HG02763 (cell line): ENCODE results near the gene TOR3A.

ENCODE experiments used
- ATAC-seq: cut with Tn5 transposase; IDR thresholded peaks from one replicate; pipeline ENCODE4 v1.9.1; 2021; ENCODE audit warnings: mild to moderate bottlenecking, moderate library complexity; ENCODE audit not compliant: unreplicated experiment

The TOR3A gene

GRCh38 chr1:179143322-179143721 is 61.5 kb downstream of the TOR3A start:
- ATAC-seq: no peak

GRCh38 chr1:179144626-179145025 is 62.8 kb downstream of the TOR3A start:
- no peak for ATAC-seq

GRCh38 chr1:179145521-179145920 is 63.7 kb downstream of the TOR3A start:
- ATAC-seq: no peak
